ENCODE measurements around the gene RDH5. TPM values are rescaled to one million over a fixed set of nuclear protein-coding genes. Genes with fewer than 3 reads are reported as not detected.
"Not testable (repeated sequence)": the region's sequence is repeated elsewhere in the genome, so short reads cannot be mapped to it uniquely, and the experiment has no call there.

Gene RDH5
- total and polyA plus RNA-seq, 12 donors, result 1.9 to 41.4 (median 5.3) TPM

GRCh38 chr12:55757701-55758100, 37.5 kb downstream of the RDH5 start:
- TF ChIP-seq, protein P1, sequence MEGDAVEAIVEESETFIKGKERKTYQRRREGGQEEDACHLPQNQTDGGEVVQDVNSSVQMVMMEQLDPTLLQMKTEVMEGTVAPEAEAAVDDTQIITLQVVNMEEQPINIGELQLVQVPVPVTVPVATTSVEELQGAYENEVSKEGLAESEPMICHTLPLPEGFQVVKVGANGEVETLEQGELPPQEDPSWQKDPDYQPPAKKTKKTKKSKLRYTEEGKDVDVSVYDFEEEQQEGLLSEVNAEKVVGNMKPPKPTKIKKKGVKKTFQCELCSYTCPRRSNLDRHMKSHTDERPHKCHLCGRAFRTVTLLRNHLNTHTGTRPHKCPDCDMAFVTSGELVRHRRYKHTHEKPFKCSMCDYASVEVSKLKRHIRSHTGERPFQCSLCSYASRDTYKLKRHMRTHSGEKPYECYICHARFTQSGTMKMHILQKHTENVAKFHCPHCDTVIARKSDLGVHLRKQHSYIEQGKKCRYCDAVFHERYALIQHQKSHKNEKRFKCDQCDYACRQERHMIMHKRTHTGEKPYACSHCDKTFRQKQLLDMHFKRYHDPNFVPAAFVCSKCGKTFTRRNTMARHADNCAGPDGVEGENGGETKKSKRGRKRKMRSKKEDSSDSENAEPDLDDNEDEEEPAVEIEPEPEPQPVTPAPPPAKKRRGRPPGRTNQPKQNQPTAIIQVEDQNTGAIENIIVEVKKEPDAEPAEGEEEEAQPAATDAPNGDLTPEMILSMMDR (IDR thresholded peaks at IDR 0.05), result no peak
- no peak for TF ChIP-seq POLR2A (IDR thresholded peaks at IDR 0.05)
- intact Hi-C loops (cut with DNase I), result no loop called here

DNA sequence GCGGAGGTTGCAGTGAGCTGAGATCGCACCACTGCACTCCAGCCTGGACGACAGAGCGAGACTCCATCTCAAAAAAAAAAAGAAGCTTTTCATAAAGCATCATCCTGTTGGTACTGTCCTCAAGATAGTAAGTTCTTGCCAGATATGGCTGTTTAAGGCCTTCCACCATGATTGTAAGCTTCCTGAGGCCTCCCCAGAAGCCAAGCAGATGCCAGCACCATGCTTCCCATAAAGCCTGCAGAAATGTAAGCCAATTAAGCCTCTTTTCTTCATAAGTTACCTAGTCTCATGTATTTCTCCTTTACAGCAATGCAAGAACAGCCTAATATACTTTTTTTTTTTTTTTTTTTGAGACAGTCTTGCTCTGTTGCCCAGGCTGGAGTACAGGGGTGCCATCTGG, 38.4 kb downstream of the RDH5 start:
- H3K27me3 ChIP-seq; H3K4me1 ChIP-seq (replicated peaks in 1 of 2): not testable (repeated sequence)
- WGBS, 4 donors, result 94 to 100% (median 98%) methylated on average over 4 of the region's 4 CpGs

More at GRCh38 chr12:55757701-55758100, 37.5 kb downstream of the RDH5 start:
- DNase-seq, result no peak
- Histone ChIP-seq H3K4me1 (replicated peaks in 1 of 2) (no peaks in the 10 kb centered on the region), H3K36me3 (replicated peaks in 1 of 2) (peaks cover 0 to 54% of the 10 kb centered on the region in 2 donors), H3K27ac (no peak overlapping the region), H3K4me3 (no peak overlapping the region), H3K9me3 (replicated peaks in 1 of 3) (no peaks in the 10 kb centered on the region), H3K27me3 (no peaks in the 10 kb centered on the region)
- WGBS, 4 donors, result 71 to 90% (median 79%) methylated on average over 2 of the region's 2 CpGs

GRCh38 chr12:55760663-55761062, 40.5 kb downstream of the RDH5 start:
- Histone ChIP-seq H3K9me3 (replicated peaks in 1 of 3) (no peaks in the 10 kb centered on the region), H3K4me1 (replicated peaks in 1 of 2) (no peaks in the 10 kb centered on the region), H3K27ac (no peak overlapping the region), H3K4me3 (no peak overlapping the region), H3K36me3 (replicated peaks in 1 of 2) (peaks cover 0 to 55% of the 10 kb centered on the region in 2 donors), H3K27me3 (no peaks in the 10 kb centered on the region)
- TF ChIP-seq, protein P1 (IDR thresholded peaks at IDR 0.05), result no peak
- TF ChIP-seq POLR2A (IDR thresholded peaks at IDR 0.05), result no peak
- no peak for DNase-seq
- intact Hi-C loops (cut with DNase I), result no loop called here
- 89 to 96% (median 93%) methylated on average over 6 of the region's 6 CpGs for WGBS, 4 donors

More for the DNA sequence above, 38.4 kb downstream of the RDH5 start:
- intact Hi-C loops (cut with DNase I); H3K9me3 ChIP-seq (replicated peaks in 1 of 3); H3K4me3 ChIP-seq; DNase-seq; H3K27ac ChIP-seq: not testable (repeated sequence)
- H3K36me3 ChIP-seq (replicated peaks in 1 of 2), result peaks cover 0 to 52% of the 10 kb centered on the region in 2 donors

- Histone ChIP-seq H3K27ac (no peak overlapping the region), H3K4me1 (replicated peaks in 1 of 2) (no peaks in the 10 kb centered on the region), H3K4me3 (no peak overlapping the region), H3K9me3 (replicated peaks in 1 of 3) (no peaks in the 10 kb centered on the region), H3K36me3 (replicated peaks in 1 of 2) (peaks cover 0 to 45% of the 10 kb centered on the region in 2 donors), H3K27me3 (no peaks in the 10 kb centered on the region)
- TF ChIP-seq, protein P1 (IDR thresholded peaks at IDR 0.05), result no peak
- TF ChIP-seq POLR2A (IDR thresholded peaks at IDR 0.05), result no peak
- intact Hi-C loops (cut with DNase I), result no loop called here
- no peak for DNase-seq
These were observed 42.5 kb downstream of the RDH5 start for GRCh38 chr12:55762646-55763045.

DNA sequence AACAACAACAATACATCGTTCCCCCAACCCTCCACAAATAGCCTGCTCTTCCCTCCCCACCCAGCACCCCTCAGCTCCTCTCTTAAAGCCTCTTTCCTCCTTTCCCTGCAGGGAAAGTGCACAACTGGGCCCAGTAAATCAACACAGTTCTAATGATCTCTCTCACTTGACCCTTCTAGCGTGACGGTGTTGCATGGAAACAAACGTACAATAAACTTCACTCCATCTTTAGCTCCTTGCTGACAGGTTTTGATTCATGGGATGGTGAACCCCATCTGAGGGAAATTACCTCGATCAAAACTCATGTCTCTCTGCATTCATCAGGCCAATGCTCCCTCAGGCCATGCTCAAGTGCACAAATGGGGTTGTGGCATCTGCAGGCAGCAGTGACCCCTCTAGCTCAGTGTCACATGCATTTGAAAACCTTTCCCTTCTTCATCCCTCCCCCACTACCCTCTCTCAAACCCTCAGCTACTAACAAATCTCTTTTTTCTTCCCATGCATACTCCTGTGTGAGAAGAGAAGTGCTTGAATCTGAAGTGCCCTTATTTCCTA, 45.6 kb downstream of the RDH5 start:
- intact Hi-C loops (cut with DNase I), result no loop called here
- TF ChIP-seq POLR2A (IDR thresholded peaks at IDR 0.05), result no peak
- TF ChIP-seq, protein P1 (IDR thresholded peaks at IDR 0.05), result no peak
- H3K9me3 ChIP-seq (replicated peaks in 1 of 3), result no peaks in the 10 kb centered on the region
- H3K4me3 ChIP-seq, result no peak overlapping the region
- 69 to 86% (median 71%) methylated on average over 5 of the region's 5 CpGs for WGBS, 4 donors
- H3K27me3 ChIP-seq, result no peaks in the 10 kb centered on the region
- H3K27ac ChIP-seq, result no peak overlapping the region
- DNase-seq, result no peak
- no peaks in the 10 kb centered on the region for H3K4me1 ChIP-seq (replicated peaks in 1 of 2)
- H3K36me3 ChIP-seq (replicated peaks in 1 of 2), result peaks cover 0 to 27% of the 10 kb centered on the region in 2 donors

Measured in adrenal gland (tissue), 12 donors.